ENCODE results near the gene GRIN2A. TPM values are rescaled to one million over a fixed set of nuclear protein-coding genes. Genes with fewer than 3 reads are reported as not detected.

Gene GRIN2A
- total RNA-seq, 1 donor from 2014 or later: 0.56 TPM

DNA sequence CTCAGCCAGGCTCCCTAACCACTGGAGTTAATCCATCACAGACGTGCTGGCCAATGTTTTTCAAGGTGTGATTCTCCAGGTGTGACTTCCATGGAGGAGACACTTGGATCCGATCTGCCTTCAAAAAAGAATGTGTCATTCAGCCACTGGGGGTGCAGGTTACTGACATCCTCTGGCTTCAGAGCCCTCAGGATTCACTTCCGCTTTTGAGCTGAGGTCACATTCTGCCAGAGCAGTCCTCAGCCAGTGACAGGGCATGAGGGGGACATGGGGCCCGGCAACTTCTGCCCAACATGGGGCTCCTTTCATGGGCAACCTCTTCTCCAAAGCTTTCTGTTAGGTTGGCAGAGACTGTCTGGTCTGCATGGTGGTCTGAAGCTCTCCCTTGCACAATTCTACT lies 81.4 kb downstream of the GRIN2A start:
- H3K27me3 ChIP-seq (ENCODE audit: low read depth): no peaks in the 10 kb centered on the region
- ATAC-seq: no peak
- no peak overlapping the region for H3K4me3 ChIP-seq
- no peaks in the 10 kb centered on the region for H3K4me1 ChIP-seq
- no peak for DNase-seq
- no peak overlapping the region for H3K27ac ChIP-seq
- TF ChIP-seq, protein P1, sequence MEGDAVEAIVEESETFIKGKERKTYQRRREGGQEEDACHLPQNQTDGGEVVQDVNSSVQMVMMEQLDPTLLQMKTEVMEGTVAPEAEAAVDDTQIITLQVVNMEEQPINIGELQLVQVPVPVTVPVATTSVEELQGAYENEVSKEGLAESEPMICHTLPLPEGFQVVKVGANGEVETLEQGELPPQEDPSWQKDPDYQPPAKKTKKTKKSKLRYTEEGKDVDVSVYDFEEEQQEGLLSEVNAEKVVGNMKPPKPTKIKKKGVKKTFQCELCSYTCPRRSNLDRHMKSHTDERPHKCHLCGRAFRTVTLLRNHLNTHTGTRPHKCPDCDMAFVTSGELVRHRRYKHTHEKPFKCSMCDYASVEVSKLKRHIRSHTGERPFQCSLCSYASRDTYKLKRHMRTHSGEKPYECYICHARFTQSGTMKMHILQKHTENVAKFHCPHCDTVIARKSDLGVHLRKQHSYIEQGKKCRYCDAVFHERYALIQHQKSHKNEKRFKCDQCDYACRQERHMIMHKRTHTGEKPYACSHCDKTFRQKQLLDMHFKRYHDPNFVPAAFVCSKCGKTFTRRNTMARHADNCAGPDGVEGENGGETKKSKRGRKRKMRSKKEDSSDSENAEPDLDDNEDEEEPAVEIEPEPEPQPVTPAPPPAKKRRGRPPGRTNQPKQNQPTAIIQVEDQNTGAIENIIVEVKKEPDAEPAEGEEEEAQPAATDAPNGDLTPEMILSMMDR (IDR thresholded peaks at IDR 0.05): no peak
- H3K9me3 ChIP-seq: no peaks in the 10 kb centered on the region
- H3K36me3 ChIP-seq: no peaks in the 10 kb centered on the region
- intact Hi-C loops (cut with DNase I): no loop called here

DNA sequence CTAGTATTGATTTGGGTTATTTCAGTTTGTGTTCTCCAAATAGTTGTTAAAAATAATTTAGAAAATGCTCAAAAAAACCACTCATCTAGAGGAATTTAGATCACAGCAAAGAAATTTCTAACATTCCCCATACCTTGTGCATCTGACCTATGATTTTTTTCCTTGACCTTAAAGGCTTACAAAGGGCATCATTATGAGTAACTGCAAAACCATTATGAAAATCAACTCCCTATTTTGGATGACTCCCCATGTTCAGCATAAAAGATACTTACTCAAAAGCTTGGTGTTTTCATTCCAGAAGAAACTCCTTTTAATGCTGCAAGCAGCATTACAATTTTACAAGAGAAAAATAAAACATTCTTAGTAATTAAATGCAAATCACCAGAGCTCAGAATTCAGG lies 83.2 kb downstream of the GRIN2A start:
- ATAC-seq (no peak), DNase-seq (no peak)
- no peaks in the 10 kb centered on the region for H3K9me3 ChIP-seq
- no peaks in the 10 kb centered on the region for H3K36me3 ChIP-seq
- intact Hi-C loops (cut with DNase I): no loop called here
- H3K27me3 ChIP-seq (ENCODE audit: low read depth): no peaks in the 10 kb centered on the region
- H3K4me3 ChIP-seq: no peak overlapping the region
- no peaks in the 10 kb centered on the region for H3K4me1 ChIP-seq
- TF ChIP-seq, protein P1 (IDR thresholded peaks at IDR 0.05): no peak
- no peak overlapping the region for H3K27ac ChIP-seq

DNA sequence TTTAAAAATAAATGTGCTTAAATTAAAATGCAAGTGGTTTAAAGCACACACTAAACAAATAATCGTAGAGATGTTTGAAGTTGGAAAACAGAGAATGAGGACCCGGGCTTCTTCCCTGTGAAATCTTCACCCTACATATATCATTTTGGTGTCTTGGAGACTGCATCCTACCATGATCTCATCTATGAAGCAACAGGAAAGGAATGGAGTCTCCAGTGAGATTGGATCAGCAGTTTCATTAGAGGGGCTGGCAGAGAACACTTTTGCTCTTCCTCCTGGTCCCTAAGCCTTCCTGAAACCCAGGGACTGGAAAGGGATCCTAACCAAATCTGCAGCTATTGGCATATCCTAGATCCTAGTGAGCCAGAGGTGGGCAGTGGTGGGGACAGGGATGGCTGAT lies 85.0 kb downstream of the GRIN2A start:
- TF ChIP-seq, protein P1 (IDR thresholded peaks at IDR 0.05): no peak
- Histone ChIP-seq H3K27me3 (ENCODE audit: low read depth) (no peaks in the 10 kb centered on the region), H3K4me1 (no peaks in the 10 kb centered on the region), H3K9me3 (no peaks in the 10 kb centered on the region), H3K27ac (no peak overlapping the region), H3K4me3 (no peak overlapping the region), H3K36me3 (no peaks in the 10 kb centered on the region)
- intact Hi-C loops (cut with DNase I): no loop called here
- DNase-seq (no peak), ATAC-seq (no peak)

DNA sequence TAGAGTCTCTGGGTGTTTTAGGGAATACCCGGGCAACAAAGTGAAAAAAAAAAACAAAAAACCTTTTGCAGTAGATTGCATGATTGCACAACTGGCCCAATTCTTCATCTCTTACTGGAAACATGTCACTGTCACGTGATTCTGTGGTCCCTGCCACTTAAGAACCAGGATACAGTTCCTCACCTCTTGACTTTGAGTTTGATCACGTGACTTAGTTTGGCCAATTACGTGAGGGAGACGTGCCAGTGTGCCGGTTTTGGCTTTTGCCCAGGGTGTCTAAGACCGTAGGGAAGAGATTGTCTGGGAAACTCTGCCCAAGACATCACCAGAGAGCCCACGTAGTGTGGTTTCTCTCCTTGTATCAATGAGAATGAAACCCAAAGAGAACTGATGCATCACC lies 88.7 kb downstream of the GRIN2A start:
- intact Hi-C loops (cut with DNase I): no loop called here
- no peak for ATAC-seq
- H3K4me1 ChIP-seq: no peaks in the 10 kb centered on the region
- TF ChIP-seq, protein P1 (IDR thresholded peaks at IDR 0.05): no peak
- H3K9me3 ChIP-seq: no peaks in the 10 kb centered on the region
- H3K4me3 ChIP-seq: no peak overlapping the region
- DNase-seq: no peak
- H3K27ac ChIP-seq: no peak overlapping the region
- H3K27me3 ChIP-seq (ENCODE audit: low read depth): no peaks in the 10 kb centered on the region
- H3K36me3 ChIP-seq: no peaks in the 10 kb centered on the region

DNA sequence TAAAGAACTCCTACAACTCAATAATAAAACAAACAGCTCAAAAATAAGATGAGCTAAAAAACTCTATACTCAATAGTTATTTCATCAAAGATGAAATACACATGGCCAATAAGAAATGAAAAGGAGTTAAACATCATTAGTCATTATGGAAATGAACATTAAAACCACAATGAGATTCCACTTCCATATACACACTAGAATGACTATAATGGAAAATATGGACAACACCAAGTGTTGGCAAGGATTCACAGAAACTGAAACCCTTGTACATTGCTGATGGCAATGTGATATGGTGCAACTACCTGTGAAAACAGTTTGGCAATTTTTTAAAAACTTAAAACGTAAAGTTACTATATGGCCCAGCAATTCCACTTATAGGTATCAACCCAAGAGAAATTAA lies 91.4 kb downstream of the GRIN2A start:
- Histone ChIP-seq H3K36me3 (no peaks in the 10 kb centered on the region), H3K4me3 (no peak overlapping the region), H3K27ac (no peak overlapping the region), H3K4me1 (no peaks in the 10 kb centered on the region), H3K9me3 (no peaks in the 10 kb centered on the region), H3K27me3 (ENCODE audit: low read depth) (no peaks in the 10 kb centered on the region)
- ATAC-seq: no peak
- TF ChIP-seq, protein P1 (IDR thresholded peaks at IDR 0.05): no peak
- no peak for DNase-seq
- intact Hi-C loops (cut with DNase I): no loop called here

DNA sequence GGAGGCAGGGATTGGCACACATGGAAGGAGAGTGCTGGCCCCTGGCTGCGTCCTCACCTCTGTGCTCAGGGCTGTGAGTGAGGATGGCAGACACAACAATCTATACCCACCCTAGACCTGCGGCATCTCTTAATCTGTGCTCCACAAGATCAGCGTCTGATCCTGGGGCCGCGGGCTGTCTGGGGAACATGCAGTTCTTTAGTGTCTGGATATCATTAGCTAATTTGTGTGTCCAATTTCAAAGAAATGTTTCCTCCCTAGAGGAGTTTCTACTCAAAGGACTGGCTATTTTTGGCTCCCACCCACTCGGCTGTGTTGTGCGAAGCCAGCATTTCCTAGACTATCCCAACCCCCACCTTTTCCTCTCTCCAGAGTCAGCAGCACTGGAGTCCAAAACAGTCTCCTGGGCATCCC lies 93.8 kb downstream of the GRIN2A start:
- no peak overlapping the region for H3K4me3 ChIP-seq
- TF ChIP-seq, protein P1 (IDR thresholded peaks at IDR 0.05): no peak
- no peaks in the 10 kb centered on the region for H3K27me3 ChIP-seq (ENCODE audit: low read depth)
- DNase-seq: no peak
- intact Hi-C loops (cut with DNase I): no loop called here
- no peak overlapping the region for H3K27ac ChIP-seq
- H3K9me3 ChIP-seq: no peaks in the 10 kb centered on the region
- ATAC-seq: no peak
- H3K36me3 ChIP-seq: no peaks in the 10 kb centered on the region
- no peaks in the 10 kb centered on the region for H3K4me1 ChIP-seq

Measured in lower lobe of right lung (tissue), 2 donors.